SK-N-SH treated with all-trans-retinoic acid at 6 μM for 48 hours (cell line): ENCODE results near the gene FASTKD2.

ENCODE experiments used
- ATAC-seq: fragments of 200-7000 bp; cut with Tn5 transposase; 3 replicates; pipeline ENCODE4 v1.9.1; 2020; ENCODE audit warnings: mild to moderate bottlenecking, moderate library complexity
- ARNTL ChIP-seq: fragments of 450-650 bp; formaldehyde crosslinking; IDR thresholded peaks from 2 replicates; pipeline ENCODE4 v1.5.0; 2020; ENCODE audit warnings: low read depth, mild to moderate bottlenecking, moderate library complexity, borderline replicate concordance
- BACH2 ChIP-seq: fragments of 250-450 bp; sonication (Bioruptor Pico); IDR thresholded peaks from 2 replicates; pipeline ENCODE4 v1.9.0; 2021; ENCODE audit warnings: mild to moderate bottlenecking, borderline replicate concordance
- CREB5 ChIP-seq: fragments of 250-450 bp; sonication (Bioruptor Pico); IDR thresholded peaks from 2 replicates; pipeline ENCODE4 v1.5.1; 2020; ENCODE audit warnings: low read depth, mild to moderate bottlenecking, moderate library complexity
- CSRNP3 ChIP-seq: fragments of 250-450 bp; sonication (Bioruptor Pico); IDR thresholded peaks from 2 replicates; pipeline ENCODE4 v1.5.1; 2021; ENCODE audit warnings: mild to moderate bottlenecking, moderate library complexity
- ESRRG ChIP-seq: fragments of 250-450 bp; sonication (Bioruptor Pico); IDR thresholded peaks from 2 replicates; pipeline ENCODE4 v1.6.1; 2021; ENCODE audit warnings: mild to moderate bottlenecking
- GLIS3 ChIP-seq: fragments of 250-450 bp; sonication (Bioruptor Pico); IDR thresholded peaks from 2 replicates; pipeline ENCODE4 v1.5.0; 2020; ENCODE audit warnings: mild to moderate bottlenecking, moderate library complexity
- ISL1 ChIP-seq: fragments of 250-450 bp; sonication (Bioruptor Pico); IDR thresholded peaks from 2 replicates; pipeline ENCODE4 v2.1.2; 2022; ENCODE audit warnings: mild to moderate bottlenecking, moderate library complexity
- OSR1 ChIP-seq: fragments of 250-450 bp; sonication (Bioruptor Pico); IDR thresholded peaks from 2 replicates; pipeline ENCODE4 v1.8.0; 2022; ENCODE audit warnings: moderate library complexity, mild to moderate bottlenecking, inconsistent platforms
- PATZ1 ChIP-seq: fragments of 250-450 bp; sonication (Bioruptor Pico); IDR thresholded peaks from 2 replicates; pipeline ENCODE4 v1.8.0; 2020; ENCODE audit warnings: mild to moderate bottlenecking, moderate library complexity, borderline replicate concordance
- POU6F1 ChIP-seq: fragments of 250-450 bp; sonication (Bioruptor Pico); IDR thresholded peaks from 2 replicates; pipeline ENCODE4 v1.8.0; 2021; ENCODE audit warnings: low read depth, mild to moderate bottlenecking, moderate library complexity, borderline replicate concordance
- PPARA ChIP-seq: fragments of 250-450 bp; sonication (Bioruptor Pico); IDR thresholded peaks from 2 replicates; pipeline ENCODE4 v1.5.0; 2020; ENCODE audit warnings: mild to moderate bottlenecking, borderline replicate concordance
- RARB ChIP-seq: fragments of 250-450 bp; sonication (Bioruptor Pico); IDR thresholded peaks from 2 replicates; pipeline ENCODE4 v1.8.0; 2021; ENCODE audit warnings: mild to moderate bottlenecking, moderate library complexity
- TOX ChIP-seq: fragments of 250-450 bp; sonication (Bioruptor Pico); IDR thresholded peaks from 2 replicates; pipeline ENCODE4 v1.8.0; 2021; ENCODE audit warnings: mild to moderate bottlenecking, moderate library complexity, borderline replicate concordance
- TSHZ2 ChIP-seq: fragments of 250-450 bp; sonication (Bioruptor Pico); IDR thresholded peaks from 2 replicates; pipeline ENCODE4 v1.5.0; 2020; ENCODE audit warnings: mild to moderate bottlenecking, moderate library complexity
- ZC3H10 ChIP-seq: fragments of 250-450 bp; sonication (Bioruptor Pico); IDR thresholded peaks from 2 replicates; pipeline ENCODE4 v1.5.1; 2021; ENCODE audit warnings: mild to moderate bottlenecking, moderate library complexity
- ZFP30 ChIP-seq: fragments of 450-650 bp; formaldehyde crosslinking; IDR thresholded peaks from 2 replicates; pipeline ENCODE4 v1.5.0; 2022; ENCODE audit warnings: mild to moderate bottlenecking, moderate library complexity
- ZNF565 ChIP-seq: fragments of 450-650 bp; formaldehyde crosslinking; conservative IDR thresholded peaks from 2 replicates; pipeline ENCODE4 v1.5.0; 2020; ENCODE audit warnings: low read depth, mild to moderate bottlenecking, moderate library complexity
- ZNF8 ChIP-seq: fragments of 450-650 bp; formaldehyde crosslinking; IDR thresholded peaks from 2 replicates; pipeline ENCODE4 v1.5.0; 2020; ENCODE audit warnings: mild to moderate bottlenecking, moderate library complexity

The FASTKD2 gene

GRCh38 chr2:206721256-206721920, 44.0 kb upstream of the FASTKD2 start (continued):
- TF ChIP-seq CREB5 (CRISPR knock-in tag) (no peak), ARNTL (no peak)

- ATAC-seq: no peak
Measured at GRCh38 chr2:206723288-206723687, 42.1 kb upstream of the FASTKD2 start.

GRCh38 chr2:206727287-206727686, 38.1 kb upstream of the FASTKD2 start:
- ATAC-seq: no peak
- no peak for TF ChIP-seq TSHZ2
- no peak for TF ChIP-seq BACH2 (CRISPR knock-in tag)
- no peak for TF ChIP-seq ZNF8

More at GRCh38 chr2:206723288-206723687, 42.1 kb upstream of the FASTKD2 start:
- TF ChIP-seq TOX (no peak), ARNTL (no peak), ISL1 (CRISPR knock-in tag) (no peak), RARB (CRISPR knock-in tag) (no peak), PPARA (CRISPR knock-in tag) (no peak), ZNF8 (no peak), ZFP30 (CRISPR knock-in tag) (no peak), ZC3H10 (CRISPR knock-in tag) (no peak), CREB5 (CRISPR knock-in tag) (no peak), BACH2 (CRISPR knock-in tag) (no peak)

- TF ChIP-seq ARNTL (no peak), CSRNP3 (CRISPR knock-in tag) (no peak), TSHZ2 (no peak), ISL1 (CRISPR knock-in tag) (no peak), ZNF8 (no peak), POU6F1 (CRISPR knock-in tag) (no peak), TOX (no peak), ESRRG (CRISPR knock-in tag) (no peak), PATZ1 (no peak), GLIS3 (no peak), OSR1 (CRISPR knock-in tag) (no peak), RARB (CRISPR knock-in tag) (no peak), PPARA (CRISPR knock-in tag) (no peak), ZNF565 (CRISPR knock-in tag) (no peak)
- no peak for ATAC-seq
Measured at GRCh38 chr2:206728277-206729199, 36.9 kb upstream of the FASTKD2 start.
